Spinal cord (tissue), 10 donors: Measurements from ENCODE around the gene RFNG. TPM values are rescaled to one million over a fixed set of nuclear protein-coding genes. Genes with fewer than 3 reads are reported as not detected.

Experiments used
- DNase-seq, 6 donors: peaks; one replicate each; pipeline versions ENCODE4 v3.0.0 to v3.0.0-alpha.2; 2013 to 2015; ENCODE audit warnings: low spot score in 6 of 6, low read depth in 4 of 6
- H3K27ac ChIP-seq: one replicate; pipeline ENCODE4 v1.5.1; 2013; ENCODE audit warnings: low read depth, low read length, control low read depth
- H3K27me3 ChIP-seq: one replicate; pipeline ENCODE4 v1.6.1; 2013; ENCODE audit warnings: low read length; ENCODE audit not compliant: control insufficient read depth, insufficient read depth
- H3K36me3 ChIP-seq: one replicate; pipeline ENCODE4 v1.6.1; 2013; ENCODE audit warnings: low read length; ENCODE audit not compliant: control insufficient read depth, insufficient read depth
- H3K4me1 ChIP-seq: one replicate; pipeline ENCODE4 v1.6.1; 2013; ENCODE audit warnings: low read length; ENCODE audit not compliant: control insufficient read depth, insufficient read depth
- H3K4me3 ChIP-seq: one replicate; pipeline ENCODE4 v1.5.1; 2013; ENCODE audit warnings: low read depth, low read length, control low read depth
- H3K9me3 ChIP-seq: one replicate; pipeline ENCODE4 v1.6.1; 2013; ENCODE audit warnings: low read length; ENCODE audit not compliant: control insufficient read depth, insufficient read depth
- WGBS: methylation state at CpG from one replicate; pipeline ENCODE4 v1.1.5; 2013; ENCODE audit warnings: missing lambda C conversion rate; ENCODE audit not compliant: insufficient coverage; 5-methylcytosine and 5-hydroxymethylcytosine counted together
- polyA plus RNA-seq, 2 donors: library from polyadenylated mRNA; unstranded; fragments of 120-200 nt; gene quantifications; one replicate each; pipeline ENCODE4 v1.2.1, GENCODE V29; 2013; ENCODE audit not compliant: insufficient read length in 2 of 2
- total RNA-seq, 2 donors: library from RNA; depleted of rRNA in 1 of 2; stranded (reverse); fragments of 120-200 nt in 1 of 2; fragments of >200 nt in 1 of 2; gene quantifications; one replicate each; pipeline versions ENCODE4 v1.2.3 to v1.2.4, GENCODE V29; 2013 to 2014
- donor health status: healthy.

RFNG gene
- total and polyA plus RNA-seq, 4 donors: 19.5 to 75.2 (median 49.3) TPM

GRCh38 chr17:82021107-82021899, 30.3 kb downstream of the RFNG start:
- WGBS: 58% methylated on average over 24 of the region's 25 CpGs
- Histone ChIP-seq H3K27ac (no peak overlapping the region), H3K4me3 (no peak overlapping the region), H3K4me1 (peaks cover 55% of the 10 kb centered on the region), H3K9me3 (no peaks in the 10 kb centered on the region), H3K27me3 (no peaks in the 10 kb centered on the region), H3K36me3 (peaks cover 71% of the 10 kb centered on the region)
- DNase-seq: peak in 2 of 6 donors; percentile 71 to 78

DNA sequence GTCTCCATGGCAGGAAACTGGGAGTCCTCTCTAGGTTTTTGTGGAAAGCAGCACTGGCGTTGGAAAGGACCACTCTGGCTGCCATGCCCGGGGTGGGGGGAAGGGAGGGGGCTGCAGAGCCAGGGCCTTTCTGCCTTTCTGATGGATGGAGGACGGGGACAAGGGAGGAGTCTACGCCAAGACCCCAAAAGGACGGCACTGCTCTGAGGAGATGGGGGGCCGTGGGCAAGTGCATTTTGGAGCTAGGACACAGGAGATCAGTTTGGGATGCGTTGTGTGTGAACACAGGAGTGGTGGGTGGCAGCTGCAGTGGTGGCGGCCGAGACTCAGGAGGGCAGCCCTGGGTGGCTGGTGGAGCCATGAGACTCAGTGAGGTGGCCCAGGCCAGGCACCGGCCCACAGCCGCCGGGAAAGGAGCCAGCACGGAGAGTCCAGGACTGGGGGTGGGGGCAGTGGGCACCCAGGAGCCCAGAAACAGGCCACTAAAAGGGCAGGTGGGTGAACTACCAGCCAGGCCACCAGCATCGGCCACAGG, 31.0 kb downstream of the RFNG start:
- 74% methylated on average over 14 of the region's 14 CpGs for WGBS
- H3K4me1 ChIP-seq: peaks cover 55% of the 10 kb centered on the region
- peaks cover 71% of the 10 kb centered on the region for H3K36me3 ChIP-seq
- no peaks in the 10 kb centered on the region for H3K27me3 ChIP-seq
- no peak overlapping the region for H3K4me3 ChIP-seq
- DNase-seq: no peak
- H3K27ac ChIP-seq: no peak overlapping the region
- H3K9me3 ChIP-seq: no peaks in the 10 kb centered on the region

DNA sequence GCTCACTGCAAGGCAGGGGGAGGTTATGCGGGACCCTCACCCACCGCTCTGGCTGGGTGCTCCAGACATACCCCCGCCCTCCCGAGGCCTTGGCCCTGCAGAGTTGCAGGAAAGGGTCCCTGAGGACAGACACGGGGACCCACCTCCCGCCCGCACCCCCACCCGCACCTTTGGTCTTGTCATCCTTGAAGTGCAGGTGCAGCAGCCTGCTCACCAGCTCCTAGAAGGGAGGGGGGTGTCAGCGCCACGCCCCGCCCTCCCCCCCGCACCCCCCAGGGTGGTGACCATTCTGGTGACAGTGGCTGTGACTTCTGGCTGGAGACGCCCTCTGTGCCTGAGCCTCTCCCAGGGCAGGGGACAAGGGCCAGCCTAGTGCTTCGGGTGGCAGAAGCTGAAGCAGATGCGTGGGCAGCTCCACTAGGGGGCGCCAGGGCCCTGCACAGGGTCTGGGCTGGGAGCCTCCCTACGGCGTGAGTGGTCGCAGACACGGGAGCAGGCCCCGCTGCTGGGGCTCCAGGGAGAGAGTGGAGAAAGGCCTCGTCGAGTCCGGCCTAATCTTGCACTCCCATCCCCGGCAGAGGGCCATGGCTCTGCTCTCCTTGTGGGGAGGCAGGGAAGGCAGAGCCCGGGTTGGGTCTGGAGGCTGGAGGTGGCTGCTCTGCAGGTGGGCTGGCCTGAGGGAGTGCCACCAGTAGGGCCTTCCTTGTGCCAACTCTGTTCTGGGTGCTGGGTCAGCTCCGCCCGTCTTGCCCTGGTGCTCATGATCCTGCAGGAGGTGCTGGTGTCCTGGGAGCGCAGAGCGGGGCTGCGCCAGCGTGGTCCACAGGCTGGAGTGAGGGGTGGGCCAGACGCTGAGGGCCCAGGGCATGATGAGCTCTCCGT, 31.7 kb downstream of the RFNG start:
- WGBS: 60% methylated on average over 30 of the region's 34 CpGs
- H3K36me3 ChIP-seq: peaks cover 71% of the 10 kb centered on the region
- H3K27me3 ChIP-seq: no peaks in the 10 kb centered on the region
- DNase-seq: no peak
- peaks cover 59% of the 10 kb centered on the region for H3K4me1 ChIP-seq
- H3K27ac ChIP-seq: no peak overlapping the region
- H3K4me3 ChIP-seq: no peak overlapping the region
- H3K9me3 ChIP-seq: no peaks in the 10 kb centered on the region

DNA sequence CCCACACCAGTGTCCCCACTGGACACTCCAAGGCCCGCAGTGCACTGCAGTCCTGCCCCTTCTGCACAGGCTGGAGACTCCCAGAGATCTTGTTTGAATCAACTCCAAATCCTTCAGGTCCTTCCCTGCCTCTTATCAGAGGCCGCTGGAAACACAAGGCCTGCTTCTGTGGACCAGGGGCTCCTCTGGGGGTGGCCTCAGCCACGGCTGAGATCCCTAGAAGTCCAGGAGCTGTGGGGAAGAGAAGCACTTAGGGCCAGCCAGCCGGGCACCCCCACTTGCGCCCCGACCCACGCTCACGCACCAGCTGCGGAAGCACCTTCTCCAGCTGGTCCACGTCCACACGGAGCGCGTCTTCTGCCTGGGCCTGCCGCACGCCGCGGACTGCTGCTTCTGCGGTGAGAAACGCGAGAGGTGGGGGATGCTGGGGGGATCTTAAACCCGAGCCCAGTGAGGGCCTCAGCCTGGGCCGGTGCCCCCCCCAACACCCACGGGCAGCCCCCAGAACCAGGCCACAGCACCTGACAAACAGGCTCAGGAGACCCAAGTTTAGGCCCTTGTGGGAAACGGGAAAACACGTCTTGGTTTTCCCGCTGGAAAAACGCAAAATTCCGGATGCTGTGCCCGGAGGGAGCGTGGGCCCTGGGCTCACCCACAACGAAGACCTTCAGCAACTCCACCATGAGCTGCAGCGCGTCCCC, 32.5 kb downstream of the RFNG start:
- H3K4me3 ChIP-seq: no peak overlapping the region
- no peak overlapping the region for H3K27ac ChIP-seq
- no peaks in the 10 kb centered on the region for H3K27me3 ChIP-seq
- peaks cover 72% of the 10 kb centered on the region for H3K36me3 ChIP-seq
- DNase-seq: no peak
- peaks cover 59% of the 10 kb centered on the region for H3K4me1 ChIP-seq
- 94% methylated on average over 29 of the region's 33 CpGs for WGBS
- no peaks in the 10 kb centered on the region for H3K9me3 ChIP-seq

GRCh38 chr17:82018152-82018988, 33.2 kb downstream of the RFNG start:
- Histone ChIP-seq H3K36me3 (peaks cover 80% of the 10 kb centered on the region), H3K4me3 (no peak overlapping the region), H3K4me1 (peaks cover 59% of the 10 kb centered on the region), H3K27ac (no peak overlapping the region), H3K27me3 (no peaks in the 10 kb centered on the region), H3K9me3 (no peaks in the 10 kb centered on the region)
- no peak for DNase-seq
- 68% methylated on average over 19 of the region's 19 CpGs for WGBS

- Histone ChIP-seq H3K27me3 (no peaks in the 10 kb centered on the region), H3K4me1 (peaks cover 66% of the 10 kb centered on the region), H3K9me3 (no peaks in the 10 kb centered on the region), H3K27ac (no peak overlapping the region), H3K36me3 (peaks cover 86% of the 10 kb centered on the region), H3K4me3 (no peak overlapping the region)
- WGBS: 80% methylated on average over 11 of the region's 13 CpGs
- DNase-seq: no peak
Measured at GRCh38 chr17:82017612-82018151, 33.9 kb downstream of the RFNG start.

- H3K27ac ChIP-seq: no peak overlapping the region
- peaks cover 94% of the 10 kb centered on the region for H3K36me3 ChIP-seq
- no peak overlapping the region for H3K4me3 ChIP-seq
- peaks cover 69% of the 10 kb centered on the region for H3K4me1 ChIP-seq
- WGBS: 85% methylated on average over 23 of the region's 24 CpGs
- no peaks in the 10 kb centered on the region for H3K9me3 ChIP-seq
- DNase-seq: no peak
- no peaks in the 10 kb centered on the region for H3K27me3 ChIP-seq
Measured at GRCh38 chr17:82016875-82017459, 34.6 kb downstream of the RFNG start.

DNA sequence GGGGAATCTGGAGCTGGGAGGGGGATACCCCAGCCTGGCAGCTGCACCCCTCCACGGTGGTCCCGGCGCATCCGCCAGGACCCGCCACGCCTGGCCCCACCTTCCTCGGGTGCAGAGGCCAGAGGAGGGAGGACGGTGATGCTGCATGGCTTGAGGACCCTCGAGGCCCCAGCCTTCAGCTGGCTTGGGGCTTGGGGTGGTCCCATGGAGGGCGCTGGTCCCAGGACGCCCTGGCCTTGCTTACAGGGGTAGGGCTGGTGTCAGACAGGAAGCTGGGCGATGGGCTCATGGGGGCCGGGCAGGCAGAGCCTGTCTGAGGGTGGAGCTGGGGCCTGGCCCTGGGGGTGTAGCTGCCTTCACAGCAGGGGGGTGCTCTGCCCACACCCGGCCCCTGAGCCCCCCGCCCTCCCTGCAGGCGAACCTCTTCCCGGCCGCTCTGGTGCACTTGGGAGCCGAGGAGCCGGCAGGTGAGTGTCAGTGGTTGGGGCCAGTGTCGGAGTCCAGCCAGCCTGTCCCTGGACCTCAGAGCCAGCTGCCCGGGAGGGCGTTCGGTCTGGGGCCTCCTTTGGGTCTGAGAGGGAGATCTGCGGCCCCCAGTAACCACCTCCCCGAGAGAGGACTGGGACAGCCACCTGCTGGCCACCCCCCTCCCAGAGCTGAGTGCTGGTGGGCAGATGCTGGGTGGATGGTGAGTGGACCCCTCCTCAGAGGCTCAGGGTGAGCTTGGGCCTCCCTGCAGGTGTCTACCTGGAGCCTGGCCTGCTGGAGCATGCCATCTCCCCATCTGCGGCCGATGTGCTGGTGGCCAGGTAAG, 35.3 kb downstream of the RFNG start:
- DNase-seq: no peak
- Histone ChIP-seq H3K27ac (no peak overlapping the region), H3K4me1 (peaks cover 68% of the 10 kb centered on the region), H3K27me3 (no peaks in the 10 kb centered on the region), H3K4me3 (no peak overlapping the region), H3K9me3 (no peaks in the 10 kb centered on the region), H3K36me3 (peaks cover 99% of the 10 kb centered on the region)
- WGBS: 66% methylated on average over 19 of the region's 28 CpGs
